Mucosa of stomach (tissue), 1 donor: ENCODE data around the gene DGKI.

ENCODE experiments used
- H3K27me3 ChIP-seq: one replicate; pipeline ENCODE4 v1.7.0; 2013; ENCODE audit warnings: mild to moderate bottlenecking, low read length; ENCODE audit not compliant: control insufficient read depth, insufficient read depth
- H3K36me3 ChIP-seq: one replicate; pipeline ENCODE4 v1.7.0; 2013; ENCODE audit warnings: low read length; ENCODE audit not compliant: control insufficient read depth, insufficient read depth
- H3K4me1 ChIP-seq: one replicate; pipeline ENCODE4 v1.7.0; 2013; ENCODE audit warnings: mild to moderate bottlenecking, low read length; ENCODE audit not compliant: control insufficient read depth, insufficient read depth
- H3K4me3 ChIP-seq: one replicate; pipeline ENCODE4 v1.7.0; 2013; ENCODE audit warnings: low read length
- H3K9ac ChIP-seq: one replicate; pipeline ENCODE4 v1.7.0; 2013; ENCODE audit warnings: mild to moderate bottlenecking, low read length, moderate library complexity
- H3K9me3 ChIP-seq: one replicate; pipeline ENCODE4 v1.7.0; 2013; ENCODE audit warnings: mild to moderate bottlenecking, low read length, moderate library complexity; ENCODE audit not compliant: control insufficient read depth
- donor health status: Pancreatic carcinoma.

Gene DGKI

GRCh38 chr7:137829337-137829992 is 17.3 kb downstream of the DGKI start:
- Histone ChIP-seq H3K9me3 (no peaks in the 10 kb centered on the region), H3K27me3 (no peaks in the 10 kb centered on the region), H3K4me3 (no peak overlapping the region), H3K4me1 (no peaks in the 10 kb centered on the region), H3K36me3 (no peaks in the 10 kb centered on the region), H3K9ac (no peak overlapping the region)

DNA sequence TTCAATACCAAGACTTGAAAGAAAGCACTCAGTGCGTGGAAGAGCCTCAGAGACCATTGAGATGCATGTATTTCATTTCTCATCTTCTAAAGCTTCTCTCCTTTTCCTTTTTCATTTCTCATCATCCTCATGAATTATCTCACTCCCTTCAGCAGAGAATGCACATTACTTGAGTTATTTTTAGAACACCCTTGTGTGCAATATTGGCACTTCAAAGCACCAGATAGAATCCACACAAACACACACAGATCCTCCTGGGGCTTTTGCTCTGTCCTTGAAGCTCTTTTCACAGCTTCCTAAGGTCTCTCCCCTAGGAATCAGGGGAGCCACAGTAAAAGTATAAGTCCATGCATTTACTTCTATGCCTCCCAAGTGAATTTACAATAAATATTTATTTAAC is 18.3 kb downstream of the DGKI start:
- Histone ChIP-seq H3K36me3 (no peaks in the 10 kb centered on the region), H3K9me3 (no peaks in the 10 kb centered on the region), H3K9ac (no peak overlapping the region), H3K27me3 (no peaks in the 10 kb centered on the region), H3K4me3 (no peak overlapping the region), H3K4me1 (no peaks in the 10 kb centered on the region)

- Histone ChIP-seq H3K9ac (no peak overlapping the region), H3K4me1 (no peaks in the 10 kb centered on the region), H3K27me3 (no peaks in the 10 kb centered on the region), H3K4me3 (no peak overlapping the region), H3K36me3 (no peaks in the 10 kb centered on the region), H3K9me3 (no peaks in the 10 kb centered on the region)
These were observed 21.3 kb downstream of the DGKI start for GRCh38 chr7:137825489-137825888.

- H3K9ac ChIP-seq, result no peak overlapping the region
- H3K27me3 ChIP-seq, result no peaks in the 10 kb centered on the region
- H3K9me3 ChIP-seq, result no peaks in the 10 kb centered on the region
- H3K4me3 ChIP-seq, result no peak overlapping the region
- H3K4me1 ChIP-seq, result no peaks in the 10 kb centered on the region
- H3K36me3 ChIP-seq, result no peaks in the 10 kb centered on the region
These were observed 25.9 kb downstream of the DGKI start for GRCh38 chr7:137820677-137821420.

- Histone ChIP-seq H3K4me3 (no peak overlapping the region), H3K4me1 (no peaks in the 10 kb centered on the region), H3K9me3 (no peaks in the 10 kb centered on the region), H3K27me3 (no peaks in the 10 kb centered on the region), H3K9ac (no peak overlapping the region), H3K36me3 (no peaks in the 10 kb centered on the region)
These were observed 26.6 kb downstream of the DGKI start for GRCh38 chr7:137820156-137820555.

GRCh38 chr7:137818036-137818435 is 28.7 kb downstream of the DGKI start:
- H3K4me3 ChIP-seq, result no peak overlapping the region
- H3K9me3 ChIP-seq, result no peaks in the 10 kb centered on the region
- H3K9ac ChIP-seq, result no peak overlapping the region
- H3K4me1 ChIP-seq, result no peaks in the 10 kb centered on the region
- H3K27me3 ChIP-seq, result no peaks in the 10 kb centered on the region
- no peaks in the 10 kb centered on the region for H3K36me3 ChIP-seq

DNA sequence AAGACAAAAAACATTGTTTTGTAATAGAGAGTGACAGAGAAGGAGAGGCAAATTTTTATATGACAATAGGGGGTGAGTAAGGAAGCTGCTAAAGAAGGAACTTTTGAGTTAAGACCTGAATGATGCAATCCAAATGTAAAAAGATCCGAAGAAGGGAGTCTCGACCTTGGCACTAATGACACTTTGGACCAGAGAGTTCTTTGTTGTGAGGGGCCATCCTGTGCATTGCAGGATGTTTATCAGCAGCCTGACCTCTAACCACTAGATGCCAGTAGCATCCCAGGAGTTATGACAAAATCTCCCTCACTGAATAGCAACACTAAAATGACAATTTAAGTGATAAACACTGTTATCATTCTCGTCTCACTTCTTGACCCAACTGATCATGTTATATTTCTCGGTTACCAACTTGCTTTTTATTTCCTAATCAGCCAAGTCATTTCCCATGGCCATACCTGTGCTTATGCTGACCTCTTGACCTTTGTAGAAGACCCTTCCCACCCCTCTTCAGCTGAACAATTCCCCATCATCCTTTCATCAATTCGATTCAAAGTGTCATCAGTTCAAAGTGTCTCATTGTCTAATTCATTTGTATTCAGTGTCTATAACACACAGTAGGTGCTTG is 30.0 kb downstream of the DGKI start:
- Histone ChIP-seq H3K36me3 (no peaks in the 10 kb centered on the region), H3K4me3 (no peak overlapping the region)

DNA sequence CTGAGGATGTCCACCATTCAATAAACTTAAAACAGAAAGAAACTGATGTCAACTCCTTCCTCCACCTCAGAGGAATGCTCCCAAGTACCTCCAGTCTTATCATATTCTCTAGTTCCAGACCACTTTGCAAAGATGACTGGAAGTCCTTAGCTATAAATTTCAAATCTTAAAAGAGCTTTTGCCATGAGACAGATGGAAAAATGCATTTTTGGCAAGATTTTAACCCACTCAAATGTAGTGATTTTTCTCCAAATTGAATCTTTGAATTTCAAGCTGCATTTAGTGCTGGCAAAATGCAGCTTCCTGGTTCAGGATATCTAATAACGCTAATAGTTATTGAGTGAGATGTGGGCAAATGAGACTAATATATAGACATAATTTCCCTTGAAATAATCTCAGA is 33.2 kb downstream of the DGKI start:
- Histone ChIP-seq H3K9ac (no peak overlapping the region), H3K4me3 (no peak overlapping the region), H3K9me3 (no peaks in the 10 kb centered on the region), H3K36me3 (no peaks in the 10 kb centered on the region), H3K4me1 (no peaks in the 10 kb centered on the region), H3K27me3 (no peaks in the 10 kb centered on the region)

More for the DNA sequence above, 30.0 kb downstream of the DGKI start:
- Histone ChIP-seq H3K9ac (no peak overlapping the region), H3K4me1 (no peaks in the 10 kb centered on the region), H3K27me3 (no peaks in the 10 kb centered on the region), H3K9me3 (no peaks in the 10 kb centered on the region)

- H3K27me3 ChIP-seq, result no peaks in the 10 kb centered on the region
- H3K4me1 ChIP-seq, result no peaks in the 10 kb centered on the region
These were observed 36.5 kb downstream of the DGKI start for GRCh38 chr7:137810248-137810647.

GRCh38 chr7:137804836-137805235 is 41.9 kb downstream of the DGKI start:
- Histone ChIP-seq H3K36me3 (no peaks in the 10 kb centered on the region), H3K9me3 (no peaks in the 10 kb centered on the region), H3K4me1 (no peaks in the 10 kb centered on the region), H3K4me3 (no peak overlapping the region), H3K27me3 (no peaks in the 10 kb centered on the region), H3K9ac (no peak overlapping the region)

More at GRCh38 chr7:137810248-137810647, 36.5 kb downstream of the DGKI start:
- no peaks in the 10 kb centered on the region for H3K36me3 ChIP-seq
- H3K9ac ChIP-seq, result no peak overlapping the region
- H3K4me3 ChIP-seq, result no peak overlapping the region
- H3K9me3 ChIP-seq, result no peaks in the 10 kb centered on the region

- Histone ChIP-seq H3K36me3 (no peaks in the 10 kb centered on the region), H3K9ac (no peak overlapping the region), H3K4me1 (no peaks in the 10 kb centered on the region), H3K9me3 (no peaks in the 10 kb centered on the region), H3K4me3 (no peak overlapping the region), H3K27me3 (no peaks in the 10 kb centered on the region)
These were observed 45.3 kb downstream of the DGKI start for GRCh38 chr7:137801491-137801890.

- Histone ChIP-seq H3K4me1 (no peaks in the 10 kb centered on the region), H3K4me3 (no peak overlapping the region), H3K36me3 (no peaks in the 10 kb centered on the region), H3K9ac (no peak overlapping the region), H3K9me3 (no peaks in the 10 kb centered on the region), H3K27me3 (no peaks in the 10 kb centered on the region)
These were observed 45.8 kb downstream of the DGKI start for GRCh38 chr7:137801003-137801402.
